ENCODE data around the gene KCNG2.
"Not testable (repeated sequence)": the region's sequence is repeated elsewhere in the genome, so short reads cannot be mapped to it uniquely, and the experiment has no call there.

Gene KCNG2, protein sequence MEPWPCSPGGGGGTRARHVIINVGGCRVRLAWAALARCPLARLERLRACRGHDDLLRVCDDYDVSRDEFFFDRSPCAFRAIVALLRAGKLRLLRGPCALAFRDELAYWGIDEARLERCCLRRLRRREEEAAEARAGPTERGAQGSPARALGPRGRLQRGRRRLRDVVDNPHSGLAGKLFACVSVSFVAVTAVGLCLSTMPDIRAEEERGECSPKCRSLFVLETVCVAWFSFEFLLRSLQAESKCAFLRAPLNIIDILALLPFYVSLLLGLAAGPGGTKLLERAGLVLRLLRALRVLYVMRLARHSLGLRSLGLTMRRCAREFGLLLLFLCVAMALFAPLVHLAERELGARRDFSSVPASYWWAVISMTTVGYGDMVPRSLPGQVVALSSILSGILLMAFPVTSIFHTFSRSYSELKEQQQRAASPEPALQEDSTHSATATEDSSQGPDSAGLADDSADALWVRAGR

GRCh38 chr18:79797518-79798345, at the start of gene KCNG2:
Gene KCNG2 (plus strand): TSS chr18:79797938. CDS start chr18:79863668, 65,730 bp downstream.
- TF ChIP-seq, protein P1, sequence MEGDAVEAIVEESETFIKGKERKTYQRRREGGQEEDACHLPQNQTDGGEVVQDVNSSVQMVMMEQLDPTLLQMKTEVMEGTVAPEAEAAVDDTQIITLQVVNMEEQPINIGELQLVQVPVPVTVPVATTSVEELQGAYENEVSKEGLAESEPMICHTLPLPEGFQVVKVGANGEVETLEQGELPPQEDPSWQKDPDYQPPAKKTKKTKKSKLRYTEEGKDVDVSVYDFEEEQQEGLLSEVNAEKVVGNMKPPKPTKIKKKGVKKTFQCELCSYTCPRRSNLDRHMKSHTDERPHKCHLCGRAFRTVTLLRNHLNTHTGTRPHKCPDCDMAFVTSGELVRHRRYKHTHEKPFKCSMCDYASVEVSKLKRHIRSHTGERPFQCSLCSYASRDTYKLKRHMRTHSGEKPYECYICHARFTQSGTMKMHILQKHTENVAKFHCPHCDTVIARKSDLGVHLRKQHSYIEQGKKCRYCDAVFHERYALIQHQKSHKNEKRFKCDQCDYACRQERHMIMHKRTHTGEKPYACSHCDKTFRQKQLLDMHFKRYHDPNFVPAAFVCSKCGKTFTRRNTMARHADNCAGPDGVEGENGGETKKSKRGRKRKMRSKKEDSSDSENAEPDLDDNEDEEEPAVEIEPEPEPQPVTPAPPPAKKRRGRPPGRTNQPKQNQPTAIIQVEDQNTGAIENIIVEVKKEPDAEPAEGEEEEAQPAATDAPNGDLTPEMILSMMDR (conservative IDR thresholded peaks at IDR 0.05): peak; percentile 30
- H3K27ac ChIP-seq: no peak within 1 kb of the TSS

- no peak overlapping the region for H3K27ac ChIP-seq
- TF ChIP-seq, protein P1 (conservative IDR thresholded peaks at IDR 0.05): no peak
Observed at GRCh38 chr18:79748321-79749180, 49.2 kb upstream of the KCNG2 start.

DNA sequence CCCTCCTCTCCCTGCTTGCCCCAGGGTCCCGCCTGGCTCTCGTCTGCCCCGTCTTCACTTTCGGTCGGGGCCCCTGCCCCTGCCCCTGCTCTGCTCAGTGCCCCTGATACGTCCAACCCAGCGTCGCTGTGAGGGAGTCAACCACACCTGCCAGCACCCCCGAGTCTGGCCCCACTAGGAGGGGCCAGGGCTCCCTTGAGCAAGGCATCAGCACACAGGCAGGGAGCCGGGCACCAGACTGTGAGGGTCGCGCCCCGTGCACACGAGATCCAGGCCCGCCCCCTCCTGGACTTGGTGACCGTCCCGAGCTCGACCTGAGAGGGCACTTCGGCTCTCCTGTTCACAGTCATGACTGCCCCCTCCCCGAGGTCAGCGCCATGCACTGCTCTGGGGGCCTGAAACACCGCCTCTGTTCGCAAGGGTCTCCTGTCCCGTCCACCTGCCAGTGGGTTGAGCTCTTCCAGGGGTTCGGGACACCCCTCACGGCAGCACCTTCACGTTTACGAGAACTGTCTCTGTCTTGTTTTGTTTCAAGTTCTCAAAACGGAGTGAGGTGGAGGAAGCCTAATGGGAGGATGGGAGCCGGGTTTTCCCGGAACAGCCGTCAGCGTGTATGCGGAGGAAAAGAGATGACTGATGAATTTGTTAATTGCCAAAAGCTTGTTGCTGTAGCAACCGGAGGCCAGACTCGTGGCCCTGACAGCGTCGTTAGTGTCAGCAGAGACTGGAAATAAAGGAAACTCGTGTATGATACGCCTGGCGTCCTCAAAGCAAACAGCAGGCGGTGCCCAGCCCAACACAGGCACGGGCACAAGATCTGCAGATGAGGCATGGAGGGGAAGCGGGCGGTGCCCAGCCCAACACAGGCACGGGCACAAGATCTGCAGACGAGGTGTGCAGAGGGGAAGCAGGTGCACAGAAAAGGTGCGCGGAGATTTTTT, 48.2 kb upstream of the KCNG2 start:
- no peak overlapping the region for H3K27ac ChIP-seq
- TF ChIP-seq, protein P1 (conservative IDR thresholded peaks at IDR 0.05): no peak

DNA sequence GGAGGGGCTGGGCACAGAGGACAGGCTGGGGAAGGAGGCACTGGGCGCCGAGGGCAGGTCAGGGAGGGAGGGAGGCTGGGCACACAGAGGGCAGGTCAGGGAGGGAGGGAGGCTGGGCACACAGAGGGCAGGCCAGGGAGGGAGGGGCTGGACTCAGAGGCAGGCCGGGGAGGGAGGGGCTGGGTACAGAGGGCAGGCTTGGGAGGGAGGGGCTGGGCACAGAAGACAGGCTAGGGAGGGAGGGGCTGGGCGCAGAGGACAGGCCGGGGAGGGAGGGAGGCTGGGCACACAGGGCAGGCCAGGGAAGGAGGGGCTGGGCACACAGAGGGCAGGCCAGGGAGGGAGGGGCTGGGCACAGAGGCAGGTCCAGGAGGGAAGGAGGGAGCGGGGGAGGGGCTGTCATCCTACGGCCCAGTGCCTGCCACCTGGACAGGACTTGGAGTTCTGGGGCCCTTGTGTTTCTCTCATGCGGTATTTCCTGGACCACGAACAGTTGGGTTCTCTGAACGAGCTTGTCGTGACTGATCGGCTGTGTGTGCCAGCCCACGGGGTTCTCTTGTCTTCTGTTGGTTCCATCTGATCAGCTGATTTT, 46.7 kb upstream of the KCNG2 start:
- TF ChIP-seq, protein P1 (conservative IDR thresholded peaks at IDR 0.05): no peak
- H3K27ac ChIP-seq: no peak overlapping the region

DNA sequence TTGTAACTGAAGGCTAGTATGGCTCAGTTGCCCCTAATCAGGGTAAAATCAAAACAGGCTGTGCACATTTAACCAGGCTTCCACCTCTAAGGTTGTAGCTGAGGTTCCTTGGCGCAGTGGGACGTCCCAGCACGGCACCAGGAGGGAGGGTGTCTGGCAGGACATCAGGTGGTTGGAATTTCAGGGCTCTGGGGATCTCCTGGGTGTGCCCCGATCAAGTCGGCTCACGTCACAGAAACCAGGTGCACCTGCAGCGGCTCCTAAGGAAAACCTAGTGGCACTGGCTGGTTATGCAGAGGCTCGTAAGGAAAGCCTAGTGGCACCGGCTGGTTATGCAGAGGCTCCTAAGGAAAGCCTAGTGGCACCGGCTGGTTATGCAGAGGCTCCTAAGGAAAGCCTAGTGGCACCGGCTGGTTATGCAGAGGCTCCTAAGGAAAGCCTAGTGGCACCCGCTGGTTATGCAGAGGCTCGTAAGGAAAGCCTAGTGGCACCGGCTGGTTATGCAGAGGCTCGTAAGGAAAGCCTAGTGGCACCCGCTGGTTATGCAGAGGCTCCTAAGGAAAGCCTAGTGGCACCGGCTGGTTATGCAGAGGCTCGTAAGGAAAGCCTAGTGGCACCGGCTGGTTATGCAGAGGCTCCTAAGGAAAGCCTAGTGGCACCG, 45.7 kb upstream of the KCNG2 start:
- not testable (repeated sequence) for H3K27ac ChIP-seq

GRCh38 chr18:79752946-79753345, 44.8 kb upstream of the KCNG2 start:
- H3K27ac ChIP-seq: not testable (repeated sequence)

DNA sequence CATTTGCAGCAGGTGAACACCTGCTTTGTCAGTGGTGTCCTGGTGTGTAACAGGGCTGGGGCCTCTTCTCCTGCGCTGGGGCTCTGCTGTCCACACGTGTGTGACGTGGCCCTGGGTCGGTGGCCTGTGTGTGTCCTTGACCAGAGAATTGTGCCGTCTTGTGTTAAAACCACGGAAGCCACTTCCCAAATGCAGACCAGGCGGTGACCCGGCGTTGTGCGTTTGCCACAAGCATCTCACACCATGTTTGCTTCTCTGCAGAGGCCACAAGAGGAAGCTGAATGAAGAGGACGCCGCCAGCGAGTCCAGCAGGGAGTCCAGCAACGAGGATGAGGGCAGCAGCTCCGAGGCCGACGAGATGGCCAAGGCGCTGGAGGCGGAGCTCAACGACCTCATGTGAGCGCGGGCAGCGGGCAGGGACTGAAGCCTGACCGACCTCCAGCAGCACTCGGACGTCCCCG, 44.3 kb upstream of the KCNG2 start:
- TF ChIP-seq, protein P1 (conservative IDR thresholded peaks at IDR 0.05): no peak
- H3K27ac ChIP-seq: no peak overlapping the region

All from VCaP (cell line).